GM19455 (cell line): ENCODE measurements around the gene LGALS9B.
"Not testable (repeated sequence)": the region's sequence is repeated elsewhere in the genome, so short reads cannot be mapped to it uniquely, and the experiment has no call there.

Experiments
- ATAC-seq: cut with Tn5 transposase; IDR thresholded peaks from one replicate; pipeline ENCODE4 v1.9.1; 2021; ENCODE audit not compliant: unreplicated experiment

LGALS9B gene

GRCh38 chr17:20467447-20467846, at the start of gene LGALS9B:
LGALS9B (minus strand) TSS chr17:20467539; CDS start chr17:20467470, 69 bp downstream.
- not testable (repeated sequence) for ATAC-seq

- ATAC-seq = not testable (repeated sequence)
Measured at GRCh38 chr17:20516986-20517385, 49.6 kb upstream of the LGALS9B start.

- ATAC-seq = not testable (repeated sequence)
Measured at GRCh38 chr17:20515099-20515498, 47.8 kb upstream of the LGALS9B start.

- not testable (repeated sequence) for ATAC-seq
Measured at GRCh38 chr17:20513539-20513938, 46.2 kb upstream of the LGALS9B start.

GRCh38 chr17:20512378-20512777, 45.0 kb upstream of the LGALS9B start:
- not testable (repeated sequence) for ATAC-seq

GRCh38 chr17:20511778-20512177, 44.4 kb upstream of the LGALS9B start:
- ATAC-seq = not testable (repeated sequence)

GRCh38 chr17:20505333-20505732, 38.0 kb upstream of the LGALS9B start:
- ATAC-seq = not testable (repeated sequence)

GRCh38 chr17:20504388-20505066, 37.2 kb upstream of the LGALS9B start:
- not testable (repeated sequence) for ATAC-seq

GRCh38 chr17:20501896-20502295, 34.6 kb upstream of the LGALS9B start:
- ATAC-seq = not testable (repeated sequence)

GRCh38 chr17:20500346-20500745, 33.0 kb upstream of the LGALS9B start:
- not testable (repeated sequence) for ATAC-seq

- ATAC-seq = not testable (repeated sequence)
Measured at GRCh38 chr17:20495420-20495819, 28.1 kb upstream of the LGALS9B start.

GRCh38 chr17:20494735-20495134, 27.4 kb upstream of the LGALS9B start:
- ATAC-seq = not testable (repeated sequence)

GRCh38 chr17:20494147-20494546, 26.8 kb upstream of the LGALS9B start:
- ATAC-seq = not testable (repeated sequence)

GRCh38 chr17:20492971-20493370, 25.6 kb upstream of the LGALS9B start:
- ATAC-seq = not testable (repeated sequence)

- not testable (repeated sequence) for ATAC-seq
Measured at GRCh38 chr17:20492099-20492498, 24.8 kb upstream of the LGALS9B start.

- not testable (repeated sequence) for ATAC-seq
Measured at GRCh38 chr17:20484930-20485329, 17.6 kb upstream of the LGALS9B start.

GRCh38 chr17:20479889-20480591, 12.7 kb upstream of the LGALS9B start:
- ATAC-seq = not testable (repeated sequence)

- not testable (repeated sequence) for ATAC-seq
Measured at GRCh38 chr17:20477398-20478071, 10.2 kb upstream of the LGALS9B start.

- not testable (repeated sequence) for ATAC-seq
Measured at GRCh38 chr17:20475137-20475831, 7.9 kb upstream of the LGALS9B start.

GRCh38 chr17:20474081-20474480, 6.7 kb upstream of the LGALS9B start:
- ATAC-seq = not testable (repeated sequence)

GRCh38 chr17:20469946-20470345, 2.6 kb upstream of the LGALS9B start:
- ATAC-seq = not testable (repeated sequence)
